Kidney (tissue), 14 donors: Measurements from ENCODE around the gene COL6A2. TPM values are rescaled to one million over a fixed set of nuclear protein-coding genes. Genes with fewer than 3 reads are reported as not detected.

Experiments
- DNase-seq, 5 donors: peaks; one replicate each; pipeline ENCODE4 v3.0.0-alpha.2; 2013 to 2020
- FAIRE-seq: peaks from 2 replicates; lab custom pipeline; 2012; peaks lifted over from hg19 to GRCh38; lab: Jason Lieb, UNC
- H3K27ac ChIP-seq, 2 donors: one replicate each; pipeline ENCODE4 v1.7.0; 2013; ENCODE audit warnings: low read depth in 2 of 2, low read length in 2 of 2, inconsistent platforms in 1 of 2
- H3K27me3 ChIP-seq: one replicate; pipeline ENCODE4 v1.7.1; 2013; ENCODE audit warnings: low read length, inconsistent platforms; ENCODE audit not compliant: control insufficient read depth, insufficient read depth
- H3K36me3 ChIP-seq, 3 donors: one replicate each; pipeline versions ENCODE4 v1.7.0 to v1.7.1; 2013; ENCODE audit warnings: low read length in 3 of 3, control low read depth in 1 of 3, inconsistent platforms in 1 of 3; ENCODE audit not compliant: insufficient read depth in 3 of 3, control insufficient read depth in 2 of 3
- H3K4me1 ChIP-seq, 3 donors: one replicate each; pipeline versions ENCODE4 v1.7.0 to v1.7.1; 2013; ENCODE audit warnings: low read length in 3 of 3, inconsistent platforms in 1 of 3, low read depth in 1 of 3; ENCODE audit not compliant: control insufficient read depth in 2 of 3, insufficient read depth in 2 of 3
- H3K4me3 ChIP-seq, 3 donors: one replicate each; pipeline versions ENCODE4 v1.7.0 to v1.8.1; 2013; ENCODE audit warnings: low read length in 3 of 3, control low read depth in 1 of 3, inconsistent platforms in 1 of 3
- H3K9ac ChIP-seq, 3 donors: one replicate each; pipeline versions ENCODE4 v1.7.0 to v1.7.1; 2013; ENCODE audit warnings: low read length in 3 of 3, control low read depth in 1 of 3, inconsistent platforms in 1 of 3
- H3K9me3 ChIP-seq, 3 donors: one replicate each; pipeline versions ENCODE4 v1.7.0 to v1.7.1; 2013; ENCODE audit warnings: low read length in 3 of 3, control low read depth in 1 of 3, inconsistent platforms in 1 of 3; ENCODE audit not compliant: control insufficient read depth in 2 of 3, insufficient read depth in 1 of 3
- CTCF ChIP-seq: IDR thresholded peaks from 3 replicates; pipeline ENCODE4 v1.5.1; 2012; ENCODE audit warnings: mild to moderate bottlenecking, moderate library complexity, borderline replicate concordance; ENCODE audit not compliant: insufficient read depth; ENCODE audit errors: extremely low read depth
- intact Hi-C: fragments of 100-400 bp; cut with DNase I; formaldehyde crosslinking; loops from one replicate; pipeline ENCODE4 v1.11.1; 2022
- polyA plus RNA-seq: library from polyadenylated mRNA; stranded (reverse); fragments of 350-450 nt; fragmentation: Illumina TruSeq; extraction: RNeasy Lipid Tissue Mini Kit (QIAGEN cat#74804); gene quantifications from one replicate; pipeline ENCODE4 v1.2.3, GENCODE V29; 2014; ENCODE audit warnings: low read depth, low replicate concordance; ENCODE audit not compliant: insufficient read depth
- total RNA-seq: library from RNA; stranded (reverse); fragmentation: NEBNext Ultra II Directional; extraction: Animal tissue kit (Norgen Biotek cat#: 25700); gene quantifications from one replicate; pipeline ENCODE4 v1.2.1, GENCODE V29; 2021
- donor health status: control.
- donor health status: control.
- donor health status: control.
- donor health status: control.
- donor health status: control.
- donor health status: DM: yes; HTN: yes; CAD: no.
- donor health status: Normal renal cell carcinoma (clear cell type).

Gene COL6A2
- total and polyA plus RNA-seq, 2 donors from 2014 or later: 52.4 to 174 TPM

- DNase-seq: no peak
- TF ChIP-seq CTCF: no peak
- no peak overlapping the region for H3K9ac ChIP-seq
- no peak overlapping the region for H3K27ac ChIP-seq
- H3K4me1 ChIP-seq: no peaks in the 10 kb centered on the region
- intact Hi-C loops: no loop called here
- no peak for FAIRE-seq
- H3K27me3 ChIP-seq: no peaks in the 10 kb centered on the region
- H3K36me3 ChIP-seq: no peaks in the 10 kb centered on the region
- no peaks in the 10 kb centered on the region for H3K9me3 ChIP-seq
- H3K4me3 ChIP-seq: no peak overlapping the region
Measured at GRCh38 chr21:46178961-46179360, 81.0 kb downstream of the COL6A2 start.

Other genes with a start within 250 kb of the COL6A2 start
- 127 TPM for gene COL6A1, start 116.3 kb upstream of the COL6A2 start, total RNA-seq
- 112 TPM for gene COL6A1, start 116.3 kb upstream of the COL6A2 start, polyA plus RNA-seq
- 51.6 TPM for gene FTCD, start 57.5 kb downstream of the COL6A2 start, total RNA-seq
- gene FTCD, start 57.5 kb downstream of the COL6A2 start, polyA plus RNA-seq: 273 TPM
- 8.7 TPM for gene SPATC1L, start 86.3 kb downstream of the COL6A2 start, total RNA-seq
- 3.7 TPM for gene SPATC1L, start 86.3 kb downstream of the COL6A2 start, polyA plus RNA-seq
- 24.6 TPM for gene LSS, start 130.7 kb downstream of the COL6A2 start, total RNA-seq
- 15.8 TPM for gene LSS, start 130.7 kb downstream of the COL6A2 start, polyA plus RNA-seq
- gene MCM3AP, start 187.5 kb downstream of the COL6A2 start, total RNA-seq: 101 TPM
- 29.0 TPM for gene MCM3AP, start 187.5 kb downstream of the COL6A2 start, polyA plus RNA-seq
- gene YBEY, start 188.2 kb downstream of the COL6A2 start, total RNA-seq: 17.5 TPM
- gene YBEY, start 188.2 kb downstream of the COL6A2 start, polyA plus RNA-seq: 29.6 TPM
- gene C21orf58, start 225.8 kb downstream of the COL6A2 start, total RNA-seq: 2.7 TPM
- 0.67 TPM for gene C21orf58, start 225.8 kb downstream of the COL6A2 start, polyA plus RNA-seq
- 26.1 TPM for gene PCNT, start 226.0 kb downstream of the COL6A2 start, total RNA-seq
- 4.2 TPM for gene PCNT, start 226.0 kb downstream of the COL6A2 start, polyA plus RNA-seq